Stimulated activated naive CD8-positive, alpha-beta T cell treated with anti-CD3 and anti-CD28 coated beads, Interleukin-15, Interleukin-2, amounts not matched to agents 100 U/mL and 50 U/mL, for 24 hours (primary cell): ENCODE data around the gene LSM5.

ENCODE experiments used
- ATAC-seq: fragments of 150-1000 bp; cut with Tn5 transposase; one replicate; pipeline ENCODE4 v1.10.0; 2021
- DNase-seq: peaks from one replicate; pipeline ENCODE4 v3.0.0; 2021

The LSM5 gene

GRCh38 chr7:32490127-32490796 is at the start of gene LSM5:
Gene LSM5, minus strand, starts transcription at chr7:32490380. Its CDS starts 15 bp downstream, at chr7:32490365.
- ATAC-seq (peak; percentile 87), DNase-seq (peak; percentile 87)

- ATAC-seq (no peak), DNase-seq (no peak)
Observed at GRCh38 chr7:32539366-32539765, 49.2 kb upstream of the LSM5 start.

- DNase-seq = no peak
- no peak for ATAC-seq
Observed at GRCh38 chr7:32537760-32538159, 47.6 kb upstream of the LSM5 start.

GRCh38 chr7:32536585-32536984 is 46.4 kb upstream of the LSM5 start:
- ATAC-seq = no peak
- no peak for DNase-seq

- peak; percentile 33 for ATAC-seq
- no peak for DNase-seq
Observed at GRCh38 chr7:32536016-32536415, 45.8 kb upstream of the LSM5 start.

GRCh38 chr7:32535162-32535702 is 45.1 kb upstream of the LSM5 start:
- no peak for DNase-seq
- ATAC-seq = no peak

GRCh38 chr7:32533276-32534029 is 43.3 kb upstream of the LSM5 start:
- DNase-seq (no peak), ATAC-seq (no peak)

- no peak for DNase-seq
Observed at GRCh38 chr7:32532716-32533115, 42.5 kb upstream of the LSM5 start.

GRCh38 chr7:32532086-32532485 is 41.9 kb upstream of the LSM5 start:
- DNase-seq = no peak
- no peak for ATAC-seq

More at GRCh38 chr7:32532716-32533115, 42.5 kb upstream of the LSM5 start:
- ATAC-seq = no peak

GRCh38 chr7:32531402-32531801 is 41.2 kb upstream of the LSM5 start:
- DNase-seq (no peak), ATAC-seq (no peak)

GRCh38 chr7:32525839-32526238 is 35.7 kb upstream of the LSM5 start:
- no peak for ATAC-seq

GRCh38 chr7:32524631-32525030 is 34.5 kb upstream of the LSM5 start:
- DNase-seq (no peak), ATAC-seq (no peak)

More at GRCh38 chr7:32525839-32526238, 35.7 kb upstream of the LSM5 start:
- no peak for DNase-seq

- DNase-seq = no peak
- ATAC-seq = no peak
Observed at GRCh38 chr7:32522746-32523530, 32.8 kb upstream of the LSM5 start.

GRCh38 chr7:32519763-32520162 is 29.6 kb upstream of the LSM5 start:
- no peak for DNase-seq
- no peak for ATAC-seq

- DNase-seq (no peak), ATAC-seq (no peak)
Observed at GRCh38 chr7:32518534-32519140, 28.5 kb upstream of the LSM5 start.

- ATAC-seq = no peak
Observed at GRCh38 chr7:32516551-32517100, 26.4 kb upstream of the LSM5 start.

GRCh38 chr7:32515890-32516550 is 25.8 kb upstream of the LSM5 start:
- no peak for DNase-seq
- ATAC-seq = peak; percentile 88

More at GRCh38 chr7:32516551-32517100, 26.4 kb upstream of the LSM5 start:
- no peak for DNase-seq

- DNase-seq = no peak
Observed at GRCh38 chr7:32513210-32513609, 23.0 kb upstream of the LSM5 start.

GRCh38 chr7:32511791-32512190 is 21.6 kb upstream of the LSM5 start:
- ATAC-seq (no peak), DNase-seq (no peak)

More at GRCh38 chr7:32513210-32513609, 23.0 kb upstream of the LSM5 start:
- ATAC-seq = no peak

GRCh38 chr7:32507414-32507813 is 17.2 kb upstream of the LSM5 start:
- ATAC-seq (no peak), DNase-seq (no peak)
